Endothelial cell of umbilical vein (primary cell): ENCODE results near the gene KRT33B. TPM values are rescaled to one million over a fixed set of nuclear protein-coding genes. Genes with fewer than 3 reads are reported as not detected.

Experiments used
- BruUV-seq: library from RNA; stranded (reverse); fragments of 400-500 nt; replicated peaks from 2 replicates; lab custom pipeline; 2021; lab: Mats Ljungman, UMichigan
- CTCF ChIA-PET: fragments of 300-600, 350-600 bp; sonication (Branson Sonifier 250); formaldehyde crosslinking; loops from one replicate; lab custom pipeline; 2021; ENCODE audit warnings: antibody characterized with exemption, inconsistent platforms; lab: Charles Lee
- POLR2A ChIA-PET: fragments of 300-600, 350-600 bp; sonication (Branson Sonifier 250); formaldehyde crosslinking; loops from one replicate; lab custom pipeline; 2021; ENCODE audit warnings: antibody characterized with exemption, inconsistent platforms; lab: Charles Lee
- DNase-seq: peaks from one replicate; pipeline ENCODE4 v3.0.0-alpha.2; 2011; ENCODE audit warnings: low read depth, low spot score
- FAIRE-seq: peaks from 2 replicates; lab custom pipeline; 2011; peaks lifted over from hg19 to GRCh38; lab: Jason Lieb, UNC
- H2AFZ ChIP-seq: 2 replicates; pipeline ENCODE4 v1.6.0; 2012; ENCODE audit warnings: low read depth, low read length, control low read depth, inconsistent platforms
- H3K27ac ChIP-seq: 2 replicates; pipeline ENCODE4 v1.5.1; 2011; ENCODE audit warnings: low read depth, mild to moderate bottlenecking, control low read depth, low read length, moderate library complexity; ENCODE audit not compliant: insufficient read depth
- H3K27me3 ChIP-seq, 2 experiments: 2 replicates each; pipeline versions ENCODE4 v1.6.0 to v1.6.1; 2011; ENCODE audit warnings: low read length in 2 of 2, mixed read lengths in 1 of 2; ENCODE audit not compliant: control insufficient read depth in 2 of 2, insufficient read depth in 2 of 2
- H3K36me3 ChIP-seq, 2 experiments: 2 replicates in 1 of 2; 3 replicates in 1 of 2; pipeline ENCODE4 v1.5.1; 2011; ENCODE audit warnings: low read length in 2 of 2, mild to moderate bottlenecking in 1 of 2, moderate library complexity in 1 of 2; ENCODE audit not compliant: control insufficient read depth in 2 of 2, insufficient read depth in 2 of 2; ENCODE audit errors: extremely low read depth in 1 of 2
- H3K4me1 ChIP-seq: 3 replicates; pipeline ENCODE4 v1.5.1; 2011; ENCODE audit warnings: mild to moderate bottlenecking, low read length; ENCODE audit not compliant: control insufficient read depth, insufficient read depth; ENCODE audit errors: extremely low read depth
- H3K4me2 ChIP-seq: 2 replicates; pipeline ENCODE4 v1.6.1; 2011; ENCODE audit warnings: low read length, control low read depth, mixed read lengths; ENCODE audit not compliant: insufficient read depth
- H3K4me3 ChIP-seq, 3 experiments: fragments of 200-600 bp in 1 of 3; sonication (generic), shearing (Covaris generic) in 1 of 3; replicated peaks in 1 of 3; 2 replicates each; pipeline ENCODE4 v1.5.1; 2011 to 2016; ENCODE audit warnings: control low read depth in 3 of 3, low read length in 3 of 3, mild to moderate bottlenecking in 2 of 3, inconsistent platforms in 1 of 3, low read depth in 1 of 3, moderate library complexity in 1 of 3; ENCODE audit not compliant: insufficient read depth in 1 of 3
- H3K79me2 ChIP-seq: 2 replicates; pipeline ENCODE4 v1.6.0; 2012; ENCODE audit warnings: low read length, inconsistent platforms; ENCODE audit not compliant: control insufficient read depth, insufficient read depth
- H3K9ac ChIP-seq: replicated peaks from 2 replicates; pipeline ENCODE3; 2011; ENCODE audit warnings: low read length, control low read depth; ENCODE audit not compliant: insufficient read depth; ENCODE audit errors: extremely low read depth
- H3K9me1 ChIP-seq: replicated peaks from 3 replicates; pipeline ENCODE4 v1.6.0; 2011; ENCODE audit warnings: mild to moderate bottlenecking, low read length; ENCODE audit not compliant: control insufficient read depth, insufficient read depth; ENCODE audit errors: extremely low read depth
- H3K9me3 ChIP-seq: replicated peaks from 2 replicates; pipeline ENCODE4 v1.5.1; 2012; ENCODE audit warnings: low read length, inconsistent platforms; ENCODE audit not compliant: control insufficient read depth, insufficient read depth
- H4K20me1 ChIP-seq: replicated peaks from 2 replicates; pipeline ENCODE3; 2011; ENCODE audit warnings: mild to moderate bottlenecking, low read length; ENCODE audit not compliant: control insufficient read depth, insufficient read depth; ENCODE audit errors: extremely low read depth
- CTCF ChIP-seq, 2 donors: IDR thresholded peaks; 1 replicate in 1 of 2; 2 replicates in 1 of 2; pipeline ENCODE4 v1.5.1; 2011; ENCODE audit warnings: low read length in 2 of 2, mild to moderate bottlenecking in 2 of 2, moderate library complexity in 2 of 2, control low read depth in 1 of 2, inconsistent platforms in 1 of 2, low read depth in 1 of 2; ENCODE audit not compliant: insufficient read depth in 1 of 2; ENCODE audit errors: extremely low read depth in 1 of 2
- EZH2 ChIP-seq: IDR thresholded peaks from 2 replicates; pipeline ENCODE4 v1.6.1; 2012; ENCODE audit warnings: borderline replicate concordance, low read depth, mild to moderate bottlenecking, moderate library complexity, low read length, inconsistent platforms; ENCODE audit not compliant: severe bottlenecking
- GATA2 ChIP-seq: IDR thresholded peaks from 2 replicates; pipeline ENCODE4 v1.7.0; 2011; ENCODE audit warnings: low read depth, mild to moderate bottlenecking, moderate library complexity, mixed read lengths, low read length; ENCODE audit not compliant: insufficient read length, insufficient read depth
- JUN ChIP-seq: IDR thresholded peaks from 2 replicates; pipeline ENCODE4 v1.6.1; 2011; ENCODE audit warnings: borderline replicate concordance, low read depth; ENCODE audit not compliant: insufficient read length, insufficient read depth
- POLR2A ChIP-seq: IDR thresholded peaks from 2 replicates; pipeline ENCODE4 v1.6.1; 2012; ENCODE audit warnings: low read depth, mild to moderate bottlenecking, control low read depth, low read length
- POLR2AphosphoS5 ChIP-seq: IDR thresholded peaks from 2 replicates; pipeline ENCODE4 v1.6.1; 2012; ENCODE audit warnings: low read depth, mild to moderate bottlenecking, control low read depth, low read length, moderate library complexity; ENCODE audit not compliant: insufficient read depth
- dilution Hi-C: fragments of 300-500 bp; cut with MboI; formaldehyde crosslinking; loops from one replicate; pipeline ENCODE4 v1.15.0; 2019; ENCODE audit warnings: low sequenced_read_pairs; ENCODE audit not compliant: extremely low pct_ligation_motif_present
- intact Hi-C: fragments of 100-400 bp; cut with micrococcal nuclease; formaldehyde crosslinking; loops from one replicate; pipeline ENCODE4 v1.10.0; 2022
- polyA plus RNA-seq, 4 experiments: library from polyadenylated mRNA; depleted of rRNA in 3 of 4; stranded (reverse) in 3 of 4; unstranded in 1 of 4; fragments of >200 nt; gene quantifications; 2 replicates each; pipeline versions ENCODE4 v1.2.1 to v1.2.3, GENCODE V29; 2011 to 2012; ENCODE audit warnings: missing spikeins in 1 of 4
- total RNA-seq: library from RNA; stranded (reverse); gene quantifications from 2 replicates; pipeline ENCODE4 v1.2.3, GENCODE V29; 2021

Gene KRT33B
- total and polyA plus RNA-seq, 2 donors (not counting 3 experiments of a cell fraction or from before 2014, with no cell fraction given): not detected

GRCh38 chr17:41413982-41414381, 44.4 kb upstream of the KRT33B start:
- TF ChIP-seq EZH2 (no peak), GATA2 (no peak), JUN (no peak), POLR2AphosphoS5 (no peak), CTCF (IDR thresholded peaks at IDR 0.05; ENCODE audit: extremely low read depth in 1 of 2, insufficient read depth in 1 of 2, low read depth in 1 of 2, low read length in 2 of 2) (no peak), POLR2A (no peak)
- no TSS peak for BruUV-seq
- no peak for FAIRE-seq
- dilution Hi-C loops (no loop called here), intact Hi-C loops (no loop called here)
- H3K9me1 ChIP-seq: no peaks in the 10 kb centered on the region
- no peak overlapping the region for H3K9ac ChIP-seq
- H3K79me2 ChIP-seq: no peaks in the 10 kb centered on the region
- ChIA-PET POLR2A (no interaction called here), CTCF (interaction anchor here (0.7 kb wide), 1 partner anchor 135 kb away, joined by 3 read pairs; no protein-coding TSS in a partner anchor)
- no peak overlapping the region for H3K27ac ChIP-seq
- no peak overlapping the region for H3K4me2 ChIP-seq
- peaks cover 0 to 4% of the 10 kb centered on the region in 2 experiments for H3K27me3 ChIP-seq
- no peaks in the 10 kb centered on the region for H3K4me1 ChIP-seq
- H4K20me1 ChIP-seq: no peaks in the 10 kb centered on the region
- H3K9me3 ChIP-seq: no peaks in the 10 kb centered on the region
- no peak for DNase-seq
- no peaks in the 10 kb centered on the region for H3K36me3 ChIP-seq
- no peak overlapping the region for H2AFZ ChIP-seq
- no peak overlapping the region for H3K4me3 ChIP-seq
